Measurements from ENCODE around the gene DLG1.

DNA sequence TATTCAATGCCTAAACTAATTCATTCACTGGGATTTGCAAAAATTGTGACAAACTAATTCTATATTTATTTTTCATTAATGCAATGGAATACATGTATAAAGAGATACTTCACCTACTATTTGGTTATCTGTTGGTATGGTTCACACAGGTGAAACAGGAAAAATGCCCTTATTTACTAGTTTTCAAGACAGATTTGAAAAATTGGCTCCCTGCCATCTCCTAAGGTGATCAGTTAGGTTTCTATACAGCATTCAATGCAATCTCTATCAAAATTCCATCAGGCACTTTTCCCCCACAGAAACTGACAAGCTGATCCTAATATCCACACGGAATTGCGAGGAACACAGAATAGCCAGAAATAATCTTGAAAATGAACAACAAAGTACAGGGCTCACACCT, 101.1 kb downstream of the DLG1 start:
- TF ChIP-seq, protein P1, sequence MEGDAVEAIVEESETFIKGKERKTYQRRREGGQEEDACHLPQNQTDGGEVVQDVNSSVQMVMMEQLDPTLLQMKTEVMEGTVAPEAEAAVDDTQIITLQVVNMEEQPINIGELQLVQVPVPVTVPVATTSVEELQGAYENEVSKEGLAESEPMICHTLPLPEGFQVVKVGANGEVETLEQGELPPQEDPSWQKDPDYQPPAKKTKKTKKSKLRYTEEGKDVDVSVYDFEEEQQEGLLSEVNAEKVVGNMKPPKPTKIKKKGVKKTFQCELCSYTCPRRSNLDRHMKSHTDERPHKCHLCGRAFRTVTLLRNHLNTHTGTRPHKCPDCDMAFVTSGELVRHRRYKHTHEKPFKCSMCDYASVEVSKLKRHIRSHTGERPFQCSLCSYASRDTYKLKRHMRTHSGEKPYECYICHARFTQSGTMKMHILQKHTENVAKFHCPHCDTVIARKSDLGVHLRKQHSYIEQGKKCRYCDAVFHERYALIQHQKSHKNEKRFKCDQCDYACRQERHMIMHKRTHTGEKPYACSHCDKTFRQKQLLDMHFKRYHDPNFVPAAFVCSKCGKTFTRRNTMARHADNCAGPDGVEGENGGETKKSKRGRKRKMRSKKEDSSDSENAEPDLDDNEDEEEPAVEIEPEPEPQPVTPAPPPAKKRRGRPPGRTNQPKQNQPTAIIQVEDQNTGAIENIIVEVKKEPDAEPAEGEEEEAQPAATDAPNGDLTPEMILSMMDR (IDR thresholded peaks at IDR 0.05) = no peak
- TF ChIP-seq POLR2A (IDR thresholded peaks at IDR 0.05) = no peak
